NCI-H2029 (cell line): ENCODE results near the gene SETD5.

Experiments used
- DNase-seq: peaks from one replicate; lab custom pipeline; 2025; lab: John Stamatoyannopoulos, UW

Gene SETD5

DNA sequence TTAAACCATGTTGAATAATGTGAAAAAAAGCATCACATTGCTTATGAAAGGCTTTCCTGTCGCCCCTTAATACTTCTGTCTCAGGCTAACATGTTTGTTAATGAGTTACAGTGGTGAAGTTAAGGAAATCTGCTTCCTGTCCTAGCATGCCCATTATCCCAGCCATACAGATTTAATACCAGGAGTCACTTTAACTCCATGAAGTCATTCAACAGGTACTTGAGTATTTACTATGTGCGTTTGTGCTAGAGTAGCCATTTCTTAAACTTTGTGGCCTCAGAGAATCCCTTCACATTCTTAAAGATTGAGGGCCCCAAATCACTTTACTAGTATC is 10.1 kb upstream of the SETD5 start:
- DNase-seq, result no peak

DNA sequence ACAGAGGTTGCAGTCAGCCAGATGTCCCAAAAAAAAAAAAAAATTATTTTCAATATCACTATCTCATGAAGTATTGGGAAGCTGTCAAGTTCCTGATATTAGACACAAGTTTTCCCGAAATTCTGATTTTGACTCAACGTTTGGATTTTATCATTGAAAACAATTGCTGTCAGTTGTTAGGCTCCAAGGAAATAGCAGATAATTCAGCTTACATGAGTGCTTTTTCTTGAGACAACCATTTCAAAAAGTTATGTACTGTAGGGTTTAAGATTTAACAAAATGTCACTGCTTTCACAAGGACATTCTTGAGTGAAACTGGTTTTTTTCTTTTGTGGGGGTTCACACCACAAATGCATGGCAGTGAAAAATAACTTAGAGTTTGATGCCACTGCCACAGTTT is 9.3 kb upstream of the SETD5 start:
- no peak for DNase-seq

DNA sequence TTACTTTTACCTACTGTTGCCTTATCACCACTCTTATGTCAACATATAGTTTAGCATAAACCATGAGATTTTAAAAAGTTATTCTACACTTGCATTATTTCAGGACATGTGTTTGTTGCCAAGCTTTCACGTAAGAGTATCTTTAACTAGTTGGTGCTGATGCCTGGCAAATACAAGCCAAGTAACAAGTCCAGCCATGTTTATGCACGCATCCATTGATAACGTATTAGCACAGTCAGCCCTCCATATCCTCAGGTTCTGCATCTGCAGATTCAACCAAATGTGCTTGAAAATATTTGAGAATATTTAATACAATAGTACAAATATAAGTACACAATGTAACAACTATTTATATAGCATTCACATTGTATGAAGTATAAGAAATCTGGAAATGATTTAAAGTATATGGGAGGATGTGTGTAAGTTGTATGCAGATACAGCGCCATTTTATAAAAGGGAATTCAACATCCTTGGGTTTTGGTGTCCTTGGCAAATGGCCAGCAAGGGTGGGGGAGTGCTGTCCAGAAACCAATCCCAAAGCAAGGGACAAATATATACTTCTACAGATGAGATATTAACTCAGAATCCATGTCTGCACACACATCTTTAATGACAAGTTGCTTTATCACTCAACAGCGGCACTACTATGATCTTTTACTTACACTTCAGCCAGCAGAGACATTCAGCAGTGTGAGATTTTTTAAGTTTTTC is 8.7 kb upstream of the SETD5 start:
- no peak for DNase-seq

DNA sequence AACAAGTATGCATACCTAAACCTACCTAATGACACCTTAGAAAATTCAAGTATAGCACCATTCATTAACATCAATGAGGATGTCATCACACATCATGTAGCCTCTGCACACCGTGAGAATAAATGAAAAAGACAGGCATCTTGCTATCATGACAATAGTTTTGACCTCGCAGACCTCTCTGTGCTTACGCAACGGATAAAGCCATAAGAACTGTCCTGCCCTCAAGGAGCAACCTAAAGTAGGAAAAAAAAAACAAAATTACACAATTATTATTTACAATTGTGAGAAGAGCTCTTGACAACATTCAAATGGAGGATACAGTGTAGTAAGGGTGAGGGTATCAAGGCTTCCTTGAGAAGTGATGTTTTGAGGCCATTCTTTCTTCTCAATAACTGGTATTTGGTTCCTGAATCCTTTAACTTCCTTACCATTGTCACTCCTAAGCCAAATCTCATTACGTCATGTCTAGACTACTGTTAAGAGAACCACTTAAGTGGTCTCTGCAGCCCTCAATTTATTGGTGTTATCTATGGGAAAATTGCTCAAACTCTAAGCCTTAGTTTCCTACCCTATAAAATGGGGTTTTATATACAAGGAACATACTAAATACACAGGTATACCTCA is 7.0 kb upstream of the SETD5 start:
- no peak for DNase-seq

DNA sequence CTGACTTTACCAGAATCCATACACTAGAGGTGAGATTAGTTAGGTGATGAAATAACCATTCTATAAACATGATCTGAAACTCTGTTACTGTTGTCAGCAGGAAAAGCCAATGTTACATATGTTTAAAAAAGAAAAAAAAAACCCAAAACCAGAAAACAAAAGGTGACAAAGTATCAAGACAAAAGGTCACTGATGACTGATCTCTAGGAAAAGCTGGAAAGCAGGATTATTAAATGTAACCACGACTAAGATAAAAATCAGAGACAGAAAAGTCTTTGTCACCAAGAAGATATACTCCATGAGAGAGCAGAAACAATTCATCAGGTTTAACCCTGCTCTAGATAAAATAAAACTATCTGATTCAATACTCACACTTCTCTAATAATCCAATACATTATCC is 5.4 kb upstream of the SETD5 start:
- DNase-seq, result no peak

DNA sequence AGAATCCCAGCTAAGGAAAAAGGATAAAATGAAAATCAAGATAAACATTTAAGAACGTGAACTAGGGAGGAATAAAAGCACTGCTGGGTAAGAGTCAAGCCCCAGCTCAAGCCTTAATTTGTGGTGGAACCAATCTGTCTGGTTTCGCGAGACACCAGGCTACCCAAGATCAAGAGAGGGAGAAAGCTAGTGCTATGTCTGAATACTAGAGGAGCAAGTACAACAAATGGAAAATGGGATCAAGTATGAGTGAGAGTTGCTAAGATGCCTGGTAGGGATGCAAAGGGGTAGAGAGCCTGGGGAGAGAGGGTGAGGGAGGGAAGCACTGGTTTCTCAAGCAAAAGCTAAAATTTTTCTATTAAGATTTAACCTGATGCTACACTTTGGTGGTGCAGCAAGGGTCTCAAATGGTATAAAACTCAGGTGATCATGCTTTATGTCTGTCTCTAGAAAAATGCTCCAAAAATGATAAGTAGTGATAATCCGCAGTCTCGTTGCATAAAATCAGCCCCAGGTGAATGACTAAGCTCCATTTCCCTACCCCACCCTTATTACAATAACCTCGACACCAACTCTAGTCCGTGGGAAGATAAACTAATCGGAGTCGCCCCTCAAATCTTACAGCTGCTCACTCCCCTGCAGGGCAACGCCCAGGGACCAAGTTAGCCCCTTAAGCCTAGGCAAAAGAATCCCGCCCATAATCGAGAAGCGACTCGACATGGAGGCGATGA is 1.7 kb upstream of the SETD5 start:
- DNase-seq, result no peak

DNA sequence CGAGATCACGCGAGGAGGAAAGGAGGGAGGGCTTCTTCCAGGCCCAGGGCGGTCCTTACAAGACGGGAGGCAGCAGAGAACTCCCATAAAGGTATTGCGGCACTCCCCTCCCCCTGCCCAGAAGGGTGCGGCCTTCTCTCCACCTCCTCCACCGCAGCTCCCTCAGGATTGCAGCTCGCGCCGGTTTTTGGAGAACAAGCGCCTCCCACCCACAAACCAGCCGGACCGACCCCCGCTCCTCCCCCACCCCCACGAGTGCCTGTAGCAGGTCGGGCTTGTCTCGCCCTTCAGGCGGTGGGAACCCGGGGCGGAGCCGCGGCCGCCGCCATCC is 1.1 kb upstream of the SETD5 start:
- peak; percentile 97 for DNase-seq

DNA sequence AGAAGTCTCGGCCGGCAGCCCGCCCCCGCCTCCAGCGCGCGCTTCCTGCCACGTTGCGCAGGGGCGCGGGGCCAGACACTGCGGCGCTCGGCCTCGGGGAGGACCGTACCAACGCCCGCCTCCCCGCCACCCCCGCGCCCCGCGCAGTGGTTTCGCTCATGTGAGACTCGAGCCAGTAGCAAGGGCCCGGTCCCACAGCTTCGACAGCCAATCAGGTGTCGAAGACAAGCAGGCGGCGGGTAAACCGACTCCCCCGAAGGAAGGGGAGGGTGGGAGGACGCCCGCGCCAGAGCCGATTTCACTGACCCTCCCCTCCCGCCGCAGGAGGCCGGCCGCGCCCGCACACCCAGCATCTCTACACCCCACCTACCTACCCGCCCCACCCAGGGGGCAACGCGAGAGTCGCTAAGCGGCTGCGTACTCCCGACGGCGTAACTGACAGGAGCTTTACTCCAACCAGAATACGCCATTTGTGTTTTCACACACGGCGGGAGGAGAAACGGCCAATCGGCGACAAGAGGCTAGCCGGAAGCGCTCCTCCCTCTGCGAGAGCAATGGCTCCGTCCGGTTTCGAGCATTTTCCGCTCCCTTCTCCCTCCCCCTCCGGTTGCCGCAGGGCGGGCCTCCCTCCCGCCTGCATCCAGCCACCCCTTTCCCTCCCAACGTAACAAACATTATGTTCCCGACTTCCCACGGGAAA is 633 bp upstream of the SETD5 start:
- DNase-seq, result peak; percentile 100

DNA sequence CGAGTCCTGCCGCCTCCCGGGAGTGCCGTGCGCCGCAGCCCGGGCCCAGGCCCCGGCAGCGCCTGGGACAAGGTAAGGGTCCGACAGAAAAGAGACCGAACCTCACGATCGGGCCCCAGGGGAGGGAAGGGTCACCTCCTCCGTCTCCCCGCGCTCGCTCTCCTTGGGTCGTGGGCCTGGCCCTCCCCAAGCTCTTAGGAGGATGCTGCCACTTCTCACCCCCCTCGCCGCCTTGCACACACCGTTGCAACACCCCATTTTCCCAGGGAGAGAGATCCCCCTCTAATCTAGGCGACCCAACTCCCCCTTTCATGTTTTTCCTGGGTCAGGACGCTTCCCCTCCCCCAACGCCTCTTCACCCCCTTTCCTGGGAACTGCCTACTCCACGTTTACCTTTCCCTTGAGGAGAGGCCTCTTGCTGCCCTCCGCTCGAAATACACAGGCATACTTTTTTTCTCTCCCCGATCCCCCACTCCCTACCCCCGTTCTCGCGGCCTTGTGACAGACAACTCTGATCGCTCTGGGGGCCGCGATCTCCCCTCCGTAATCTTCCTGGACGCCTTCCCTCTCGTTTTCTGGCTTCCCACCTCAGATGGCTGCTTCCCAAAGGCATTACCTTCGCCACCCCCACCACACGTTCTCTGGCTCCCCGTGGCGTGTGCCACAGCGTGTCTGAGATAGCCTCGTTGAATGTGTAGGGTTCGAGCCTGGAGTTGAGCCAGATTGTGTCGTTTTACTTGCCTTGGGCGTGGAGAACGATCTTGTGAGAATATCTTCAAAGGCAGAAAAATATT is 688 bp downstream of the SETD5 start:
- peak; percentile 66 for DNase-seq

DNA sequence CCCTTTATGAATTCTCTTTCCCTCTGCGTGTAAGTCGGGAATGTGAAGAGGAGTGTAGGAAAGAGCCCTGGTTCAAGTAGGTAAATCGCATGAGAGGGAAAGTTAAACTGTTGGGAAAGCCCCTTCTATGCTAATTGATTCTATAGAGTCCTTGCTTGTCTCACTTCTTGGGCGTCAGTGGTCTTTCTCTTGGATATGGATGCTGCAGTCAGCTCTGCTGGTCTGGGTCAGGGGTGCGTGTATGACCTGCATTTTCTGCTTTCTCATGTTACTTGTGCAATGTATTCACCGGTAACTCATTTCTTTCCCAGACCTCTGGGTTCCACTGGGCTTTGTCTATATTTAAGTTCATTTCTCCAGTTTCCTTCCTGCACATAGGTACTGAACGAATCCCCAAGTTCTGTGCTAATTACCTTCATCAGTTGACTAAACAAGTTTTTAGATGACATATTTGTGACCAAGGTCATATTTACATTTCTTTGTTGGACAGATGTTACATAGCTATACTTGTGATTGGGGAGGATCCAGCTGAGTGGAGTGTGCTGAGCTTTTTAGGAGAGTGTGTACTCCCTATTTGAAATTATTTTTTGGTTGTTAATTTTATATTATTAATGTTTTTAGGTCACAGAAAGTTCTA is 1.4 kb downstream of the SETD5 start:
- no peak for DNase-seq

DNA sequence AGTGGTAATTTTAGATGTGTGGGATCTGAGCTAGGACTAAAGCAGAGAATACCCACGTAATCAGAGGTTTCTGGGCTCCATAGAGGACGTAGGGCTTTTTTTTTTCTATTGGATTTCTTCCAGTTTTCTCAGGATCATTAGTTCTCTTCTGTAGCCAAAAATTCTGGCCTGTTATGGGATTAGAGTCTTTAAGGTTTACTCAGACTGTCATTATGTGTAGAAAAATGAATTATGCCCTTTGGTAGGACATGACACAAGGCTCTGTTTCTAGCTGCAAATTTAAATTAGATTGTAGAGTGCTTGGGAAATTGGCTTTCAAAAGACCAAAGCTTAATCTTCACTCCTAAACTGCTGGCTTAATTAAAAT is 1.9 kb downstream of the SETD5 start:
- DNase-seq, result peak; percentile 41

DNA sequence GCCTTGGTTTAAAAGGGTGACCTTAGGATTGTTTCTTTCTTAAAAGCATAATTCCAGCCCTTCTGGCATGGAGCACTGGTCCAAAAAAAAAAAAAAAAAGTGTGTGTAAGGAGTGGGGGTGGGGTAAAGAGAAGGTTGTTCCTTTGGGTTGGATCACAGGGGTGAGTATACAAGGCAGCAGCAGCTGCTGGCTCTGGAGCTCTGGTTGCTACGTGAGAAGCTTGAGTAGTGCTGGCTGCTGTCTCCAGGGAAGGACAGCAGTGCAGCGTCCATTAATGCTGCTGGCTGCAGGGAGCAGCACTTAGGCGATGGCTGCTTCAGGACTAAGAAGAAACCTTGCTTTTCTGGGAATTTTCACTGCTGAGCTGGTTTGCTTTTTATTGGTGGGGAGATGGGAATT is 2.3 kb downstream of the SETD5 start:
- DNase-seq, result peak; percentile 96

DNA sequence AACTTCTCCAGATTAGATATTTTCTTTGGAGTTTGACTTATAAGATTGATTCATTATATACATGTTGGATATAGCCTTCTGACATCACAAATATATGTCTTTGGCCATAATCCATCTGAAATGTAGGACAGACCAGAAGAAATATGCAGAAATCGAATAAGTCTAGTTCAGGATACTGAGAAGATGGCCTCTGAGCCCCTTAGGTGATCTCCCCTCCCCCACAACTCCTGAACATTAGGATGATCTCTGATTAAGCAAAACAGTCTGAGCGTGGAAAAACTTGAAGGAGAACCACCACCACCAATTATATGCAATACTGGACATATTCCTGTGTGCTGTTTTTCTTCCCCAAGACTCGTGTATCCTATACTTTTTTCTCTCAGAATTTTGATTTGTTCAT is 3.2 kb downstream of the SETD5 start:
- peak; percentile 12 for DNase-seq

DNA sequence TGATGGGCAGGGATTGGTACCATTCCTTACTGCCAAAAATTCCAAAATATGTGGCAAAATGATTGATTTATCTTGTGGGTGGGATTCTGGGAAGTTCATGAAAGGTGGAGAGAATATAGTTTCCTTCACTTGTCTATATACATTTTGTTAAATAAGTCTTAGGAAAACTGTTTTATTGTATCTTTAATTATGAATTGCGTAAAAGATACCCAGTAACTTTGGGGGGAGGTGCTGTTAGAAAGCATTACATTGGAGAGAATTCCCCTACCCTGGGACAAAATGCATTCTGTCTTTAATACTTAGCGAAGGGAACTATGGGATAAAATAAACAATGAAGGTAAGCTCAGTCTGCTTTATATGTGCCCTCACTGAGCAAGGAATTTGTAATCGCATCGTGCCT is 4.6 kb downstream of the SETD5 start:
- DNase-seq, result no peak

DNA sequence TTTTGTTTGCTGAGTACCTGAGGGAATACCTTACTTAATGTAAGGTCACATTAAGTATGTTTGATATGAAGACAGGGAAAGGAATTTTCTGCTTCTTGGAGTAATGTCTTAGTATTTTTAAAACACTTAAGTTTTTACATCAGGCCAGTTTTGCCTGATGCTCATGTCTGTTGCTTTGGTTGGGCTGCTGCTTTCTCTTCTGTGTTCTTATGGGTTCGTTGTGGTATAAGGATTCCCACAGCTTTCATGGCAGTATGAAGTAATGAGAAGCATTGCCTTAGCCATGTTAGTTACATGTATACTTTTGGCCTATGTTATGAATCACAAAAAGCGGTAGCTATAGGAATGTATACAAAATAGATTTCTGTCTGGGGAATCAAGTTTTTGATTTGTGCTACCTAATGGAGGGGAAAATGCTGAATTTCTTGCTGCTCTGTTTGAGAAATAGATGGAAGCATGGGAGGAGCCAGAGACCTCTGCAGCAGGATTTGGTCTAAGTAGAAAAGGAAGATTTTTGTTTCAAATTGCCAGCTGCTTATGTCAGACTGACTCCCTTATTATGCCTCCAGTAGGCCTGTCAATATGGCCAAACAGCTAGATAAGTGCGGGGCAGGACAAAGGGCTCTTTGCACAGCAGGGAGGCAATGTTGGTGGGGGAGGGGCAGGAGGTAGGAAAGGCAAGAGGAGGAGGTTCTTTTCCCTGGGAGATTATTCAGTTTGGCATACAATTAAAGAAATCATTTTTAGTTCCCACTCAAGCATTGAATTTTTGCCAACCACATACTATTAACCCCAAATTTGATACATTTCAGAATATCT is 5.2 kb downstream of the SETD5 start:
- peak; percentile 89 for DNase-seq

DNA sequence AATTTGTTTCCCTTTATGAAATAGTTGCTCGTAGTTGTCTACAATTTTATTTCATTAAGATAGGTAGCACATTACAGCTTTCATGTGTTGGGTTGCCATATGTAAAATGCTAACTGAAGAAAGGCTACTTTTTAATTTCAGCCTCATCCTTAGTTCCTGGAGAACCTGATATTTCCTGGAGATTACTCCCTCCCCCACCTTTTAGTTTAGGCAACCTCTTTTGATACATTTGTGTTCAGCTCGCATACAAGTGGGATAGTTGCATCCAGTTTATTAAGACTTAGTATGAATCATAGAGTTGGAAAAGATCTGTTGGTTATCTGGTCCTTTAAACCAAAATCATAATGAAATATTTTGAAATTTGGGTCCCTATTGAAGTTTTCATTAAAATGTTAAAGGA is 6.0 kb downstream of the SETD5 start:
- peak; percentile 13 for DNase-seq

DNA sequence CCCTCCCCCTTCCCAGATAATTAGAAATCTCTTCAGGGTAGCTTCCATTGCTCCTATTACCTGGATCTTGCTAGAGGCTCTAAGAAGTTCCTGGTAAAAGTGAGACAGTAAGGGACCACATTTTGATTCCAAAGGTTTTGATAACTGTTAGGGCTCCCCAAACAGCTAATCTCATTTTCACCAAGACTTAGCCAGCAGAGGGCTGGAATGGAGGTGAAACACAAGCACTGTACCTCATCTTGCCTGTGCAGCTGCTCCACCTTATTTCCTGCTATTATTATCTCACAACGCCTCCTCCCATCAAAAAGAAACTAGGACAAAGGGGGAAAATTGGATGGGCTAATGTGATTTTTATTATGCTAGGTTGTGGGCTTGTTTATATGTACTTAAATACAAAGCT is 7.3 kb downstream of the SETD5 start:
- no peak for DNase-seq

DNA sequence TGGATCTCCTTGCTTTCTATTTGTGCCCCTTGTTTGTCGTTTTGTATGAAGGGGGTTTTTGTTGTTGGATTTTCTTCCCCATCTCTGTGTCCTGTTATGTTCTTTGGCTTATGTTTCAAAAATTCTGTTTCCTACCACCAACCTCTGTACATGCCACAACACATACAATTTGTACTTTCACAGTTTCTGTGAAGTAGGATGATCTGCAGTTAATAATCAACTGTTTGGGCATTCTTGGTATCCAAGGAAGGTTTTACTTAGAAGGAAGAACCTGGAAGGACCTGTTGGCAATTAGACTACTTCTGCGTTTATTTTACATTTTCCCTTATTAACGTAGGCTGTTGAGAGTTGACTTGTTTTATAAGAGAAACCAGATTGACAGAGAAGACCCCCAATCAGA is 8.3 kb downstream of the SETD5 start:
- DNase-seq, result no peak

DNA sequence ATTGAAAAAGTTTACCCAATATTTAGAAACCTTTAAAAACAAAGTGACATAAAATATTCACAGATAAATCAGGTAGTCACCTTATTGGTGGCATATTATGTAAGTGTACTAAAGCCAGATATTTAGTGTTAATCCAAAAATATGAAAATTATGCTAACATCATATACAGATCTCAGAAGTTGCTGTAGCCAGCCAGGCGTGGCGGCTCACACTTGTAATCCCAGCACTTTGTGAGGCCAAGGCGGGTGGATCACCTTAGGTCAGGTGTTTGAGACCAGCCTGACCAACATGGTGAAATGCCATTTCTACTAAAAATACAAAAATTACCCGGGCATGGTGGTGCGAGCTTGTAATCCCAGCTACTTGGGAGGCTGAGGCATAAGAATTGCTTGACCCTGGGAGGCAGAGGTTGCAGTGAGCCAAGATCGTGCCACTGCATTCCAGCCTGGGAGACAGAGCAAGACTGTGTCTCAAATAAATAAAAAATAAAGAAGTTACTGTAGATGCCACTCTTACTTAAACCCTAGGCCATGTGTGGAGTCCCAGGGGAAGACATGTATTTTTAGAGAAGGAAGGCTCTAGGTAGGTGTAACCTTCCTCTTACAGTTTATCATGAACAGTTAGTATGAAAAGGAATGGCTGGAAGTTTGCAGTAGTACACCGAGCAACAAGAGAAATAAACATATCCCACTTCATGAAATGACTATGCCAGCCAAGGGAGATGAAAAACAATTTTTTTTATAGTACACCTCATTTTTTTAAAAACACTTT is 9.6 kb downstream of the SETD5 start:
- DNase-seq, result no peak

DNA sequence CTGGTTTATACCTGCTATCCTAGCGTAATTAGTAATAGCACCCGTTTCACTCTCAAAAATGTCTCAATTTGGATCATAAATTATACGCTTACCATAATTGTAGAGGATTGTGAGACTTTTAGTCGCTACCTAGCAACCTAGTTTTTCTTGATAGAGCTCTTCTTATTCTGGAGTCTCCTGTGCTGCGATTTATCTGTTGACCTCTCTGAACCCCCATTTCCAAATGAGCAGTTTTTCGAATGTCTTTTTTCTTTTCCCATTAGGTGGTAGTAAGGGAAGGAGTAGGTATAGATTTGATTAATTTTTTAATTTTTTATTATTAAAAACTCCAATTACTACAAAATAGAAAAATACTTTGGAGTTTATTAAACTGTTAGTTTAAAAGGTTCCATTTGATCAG is 10.6 kb downstream of the SETD5 start:
- no peak for DNase-seq
